ENCODE data around the gene POLR3A.

Gene POLR3A

GRCh38 chr10:77940627-77941026 is 88.7 kb downstream of the POLR3A start:
- TF ChIP-seq GATA2 (IDR thresholded peaks at IDR 0.05; ENCODE audit: low read depth, low read length), result no peak
- no peak for TF ChIP-seq GATA3 (IDR thresholded peaks at IDR 0.05; ENCODE audit: low read depth, low read length)

- no peak for TF ChIP-seq GATA3 (IDR thresholded peaks at IDR 0.05; ENCODE audit: low read depth, low read length)
- no peak for TF ChIP-seq GATA2 (IDR thresholded peaks at IDR 0.05; ENCODE audit: low read depth, low read length)
Measured at GRCh38 chr10:77940225-77940624, 89.1 kb downstream of the POLR3A start.

- no peak for TF ChIP-seq GATA2 (IDR thresholded peaks at IDR 0.05; ENCODE audit: low read depth, low read length)
- TF ChIP-seq GATA3 (IDR thresholded peaks at IDR 0.05; ENCODE audit: low read depth, low read length), result no peak
Measured at GRCh38 chr10:77939561-77940001, 89.7 kb downstream of the POLR3A start.

- TF ChIP-seq GATA3 (IDR thresholded peaks at IDR 0.05; ENCODE audit: low read depth, low read length) (no peak), GATA2 (IDR thresholded peaks at IDR 0.05; ENCODE audit: low read depth, low read length) (no peak)
Measured at GRCh38 chr10:77936697-77937567, 92.4 kb downstream of the POLR3A start.

- TF ChIP-seq GATA3 (IDR thresholded peaks at IDR 0.05; ENCODE audit: low read depth, low read length) (no peak), GATA2 (IDR thresholded peaks at IDR 0.05; ENCODE audit: low read depth, low read length) (no peak)
Measured at GRCh38 chr10:77932016-77932715, 97.1 kb downstream of the POLR3A start.

GRCh38 chr10:77927402-77928246 is 101.7 kb downstream of the POLR3A start:
- TF ChIP-seq GATA2 (IDR thresholded peaks at IDR 0.05; ENCODE audit: low read depth, low read length) (no peak), GATA3 (IDR thresholded peaks at IDR 0.05; ENCODE audit: low read depth, low read length) (no peak)

- TF ChIP-seq GATA2 (IDR thresholded peaks at IDR 0.05; ENCODE audit: low read depth, low read length) (no peak), GATA3 (IDR thresholded peaks at IDR 0.05; ENCODE audit: low read depth, low read length) (no peak)
Measured at GRCh38 chr10:77926566-77927401, 102.5 kb downstream of the POLR3A start, which contains the start of gene DLG5. Gene DLG5 (minus strand): TSS chr10:77926755. CDS start chr10:77926520, 235 bp downstream.

GRCh38 chr10:77925795-77926565 is 103.3 kb downstream of the POLR3A start:
- TF ChIP-seq GATA3 (IDR thresholded peaks at IDR 0.05; ENCODE audit: low read depth, low read length) (no peak), GATA2 (IDR thresholded peaks at IDR 0.05; ENCODE audit: low read depth, low read length) (no peak)

GRCh38 chr10:77925410-77925794 is 103.9 kb downstream of the POLR3A start:
- no peak for TF ChIP-seq GATA2 (IDR thresholded peaks at IDR 0.05; ENCODE audit: low read depth, low read length)
- no peak for TF ChIP-seq GATA3 (IDR thresholded peaks at IDR 0.05; ENCODE audit: low read depth, low read length)

GRCh38 chr10:77922566-77923179 is 106.6 kb downstream of the POLR3A start:
- TF ChIP-seq GATA3 (IDR thresholded peaks at IDR 0.05; ENCODE audit: low read depth, low read length) (no peak), GATA2 (IDR thresholded peaks at IDR 0.05; ENCODE audit: low read depth, low read length) (no peak)

GRCh38 chr10:77922055-77922454 is 107.3 kb downstream of the POLR3A start:
- TF ChIP-seq GATA2 (IDR thresholded peaks at IDR 0.05; ENCODE audit: low read depth, low read length) (no peak), GATA3 (IDR thresholded peaks at IDR 0.05; ENCODE audit: low read depth, low read length) (no peak)

GRCh38 chr10:77921395-77921794 is 107.9 kb downstream of the POLR3A start:
- TF ChIP-seq GATA3 (IDR thresholded peaks at IDR 0.05; ENCODE audit: low read depth, low read length) (no peak), GATA2 (IDR thresholded peaks at IDR 0.05; ENCODE audit: low read depth, low read length) (no peak)
